HG02943 (cell line): ENCODE results near the gene COL8A1.
A peak's percentile ranks its signal among the peaks of the same experiment; 100 is the strongest.

ENCODE experiments used
- ATAC-seq: cut with Tn5 transposase; IDR thresholded peaks from one replicate; pipeline ENCODE4 v1.9.1; 2021; ENCODE audit warnings: mild to moderate bottlenecking, low read depth, moderate library complexity; ENCODE audit not compliant: unreplicated experiment

COL8A1 gene

DNA sequence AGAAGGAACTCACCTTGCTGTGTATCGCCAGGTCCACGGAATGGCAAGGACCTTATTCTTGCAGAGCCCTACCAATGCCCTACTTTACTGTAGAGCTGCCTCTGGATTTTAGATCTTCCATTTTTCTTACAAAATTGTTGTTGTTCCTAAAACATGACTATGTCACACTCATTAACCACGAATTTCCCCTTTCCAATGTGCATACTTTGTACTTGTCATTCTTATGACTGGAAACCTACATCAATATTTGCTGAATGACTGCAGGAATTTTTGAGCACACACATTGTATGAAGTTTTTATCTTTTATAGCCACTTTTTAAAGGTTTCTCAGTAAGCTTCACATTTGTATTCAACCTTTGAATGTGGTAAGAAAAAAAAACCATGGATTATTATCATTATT lies 143.4 kb downstream of the COL8A1 start:
- ATAC-seq, result no peak

DNA sequence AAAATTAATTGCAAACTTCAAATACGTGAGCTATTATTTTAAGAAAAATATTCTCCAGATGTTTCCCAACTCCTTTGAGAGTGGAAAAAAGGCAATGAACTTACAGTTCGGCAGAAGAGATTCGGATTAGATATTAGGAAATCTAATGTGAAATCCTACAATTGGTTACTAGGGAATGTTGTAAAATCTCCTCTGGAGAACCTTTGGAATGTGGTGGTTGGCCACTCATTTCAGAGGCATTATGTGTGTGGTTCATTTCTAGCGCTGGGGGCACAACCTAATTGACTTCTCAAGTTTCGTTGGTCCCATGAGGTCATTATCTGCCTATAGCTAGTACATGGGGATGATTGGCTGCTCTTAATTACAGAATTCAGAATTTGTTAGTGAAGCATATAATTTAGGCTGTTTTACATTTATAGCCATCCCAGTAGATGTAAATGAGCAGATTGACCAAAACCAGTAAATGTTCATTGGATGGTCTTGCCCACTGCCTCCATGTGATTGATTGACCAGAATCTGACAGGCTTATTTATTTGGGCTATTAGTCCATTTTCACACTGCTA lies 144.7 kb downstream of the COL8A1 start:
- no peak for ATAC-seq

DNA sequence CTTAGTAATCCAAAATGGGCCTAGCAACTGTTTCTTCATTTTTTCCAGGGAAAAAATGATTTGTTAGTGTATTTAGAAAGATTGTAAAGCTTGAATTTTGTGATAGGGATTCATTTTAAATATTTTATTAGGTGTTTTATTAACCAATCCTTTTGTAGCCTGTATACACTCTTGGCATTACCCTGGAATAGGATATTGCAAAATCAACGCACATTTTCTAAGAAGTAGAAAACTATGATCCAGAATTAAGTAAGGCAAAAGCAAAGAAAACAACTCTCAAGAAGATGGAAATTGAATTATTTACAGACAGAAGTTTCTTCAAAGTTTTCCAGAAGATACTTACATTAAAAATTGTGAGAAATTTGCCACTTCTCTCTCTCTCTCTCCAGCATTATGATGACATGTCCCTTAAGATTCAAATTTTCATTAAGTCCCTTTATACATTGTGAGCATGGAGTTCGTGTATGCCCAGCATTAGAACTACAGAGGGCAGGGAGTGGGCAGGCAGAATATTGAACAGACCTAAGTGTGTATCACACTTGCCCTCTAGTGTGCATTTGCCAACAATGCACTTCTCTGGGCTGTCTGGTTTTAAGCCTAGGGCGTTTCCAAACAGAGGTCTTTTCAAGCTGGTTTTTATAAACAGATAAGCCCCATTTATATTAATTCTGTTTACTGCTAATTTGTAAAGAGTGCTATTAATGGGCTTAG lies 150.8 kb downstream of the COL8A1 start:
- ATAC-seq, result peak; percentile 82

DNA sequence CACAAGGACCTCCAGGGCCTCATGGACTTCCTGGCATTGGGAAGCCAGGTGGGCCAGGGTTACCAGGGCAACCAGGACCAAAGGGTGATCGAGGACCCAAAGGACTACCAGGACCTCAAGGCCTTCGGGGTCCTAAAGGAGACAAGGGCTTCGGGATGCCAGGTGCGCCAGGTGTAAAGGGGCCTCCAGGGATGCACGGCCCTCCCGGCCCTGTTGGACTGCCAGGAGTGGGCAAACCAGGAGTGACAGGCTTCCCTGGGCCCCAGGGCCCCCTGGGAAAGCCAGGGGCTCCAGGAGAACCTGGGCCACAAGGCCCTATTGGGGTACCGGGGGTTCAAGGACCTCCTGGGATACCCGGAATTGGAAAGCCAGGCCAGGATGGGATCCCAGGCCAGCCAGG lies 156.1 kb downstream of the COL8A1 start:
- ATAC-seq, result no peak

DNA sequence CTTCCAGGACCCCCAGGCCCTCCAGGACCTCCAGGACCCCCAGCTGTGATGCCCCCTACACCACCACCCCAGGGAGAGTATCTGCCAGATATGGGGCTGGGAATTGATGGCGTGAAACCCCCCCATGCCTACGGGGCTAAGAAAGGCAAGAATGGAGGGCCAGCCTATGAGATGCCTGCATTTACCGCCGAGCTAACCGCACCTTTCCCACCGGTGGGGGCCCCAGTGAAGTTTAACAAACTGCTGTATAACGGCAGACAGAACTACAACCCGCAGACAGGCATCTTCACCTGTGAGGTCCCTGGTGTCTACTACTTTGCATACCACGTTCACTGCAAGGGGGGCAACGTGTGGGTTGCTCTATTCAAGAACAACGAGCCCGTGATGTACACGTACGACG lies 157.2 kb downstream of the COL8A1 start:
- ATAC-seq, result no peak

DNA sequence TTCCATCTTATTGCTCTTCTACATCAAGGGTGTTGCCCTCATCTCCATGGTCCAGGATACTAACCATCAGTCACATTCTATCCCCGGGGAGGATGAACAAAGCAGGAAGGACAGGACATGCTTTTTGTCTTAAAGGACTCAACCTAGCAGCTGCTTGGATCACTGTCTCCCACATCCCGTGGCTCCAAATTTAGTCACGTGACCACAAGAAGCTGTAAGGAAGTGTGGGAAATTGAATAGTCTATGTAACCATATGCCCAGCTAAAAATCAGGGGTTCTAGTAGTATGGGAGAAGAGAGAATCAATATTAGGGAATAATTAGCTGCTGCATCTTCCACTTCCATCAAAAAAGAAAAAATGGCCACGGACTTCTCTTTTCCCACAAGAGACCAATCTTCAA lies 161.0 kb downstream of the COL8A1 start:
- ATAC-seq, result no peak

DNA sequence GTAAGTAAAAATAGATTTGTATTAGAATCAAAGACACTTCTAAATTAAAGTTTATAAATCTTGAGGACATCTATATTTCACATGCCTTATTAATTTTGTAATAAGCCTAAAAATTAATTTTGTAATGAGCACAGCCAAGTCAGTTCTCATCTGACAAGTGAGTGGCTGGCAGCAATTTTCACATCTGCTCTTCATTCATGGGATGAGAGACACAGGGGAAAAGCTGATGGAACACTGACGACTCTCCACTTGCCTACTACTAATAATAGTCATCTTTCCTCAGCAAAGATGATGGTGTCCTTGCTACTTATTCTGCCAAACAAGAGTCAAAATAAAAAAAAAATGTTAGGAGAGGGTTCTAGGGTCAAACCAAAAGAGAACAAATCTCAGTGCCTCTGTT lies 164.9 kb downstream of the COL8A1 start:
- ATAC-seq, result no peak

DNA sequence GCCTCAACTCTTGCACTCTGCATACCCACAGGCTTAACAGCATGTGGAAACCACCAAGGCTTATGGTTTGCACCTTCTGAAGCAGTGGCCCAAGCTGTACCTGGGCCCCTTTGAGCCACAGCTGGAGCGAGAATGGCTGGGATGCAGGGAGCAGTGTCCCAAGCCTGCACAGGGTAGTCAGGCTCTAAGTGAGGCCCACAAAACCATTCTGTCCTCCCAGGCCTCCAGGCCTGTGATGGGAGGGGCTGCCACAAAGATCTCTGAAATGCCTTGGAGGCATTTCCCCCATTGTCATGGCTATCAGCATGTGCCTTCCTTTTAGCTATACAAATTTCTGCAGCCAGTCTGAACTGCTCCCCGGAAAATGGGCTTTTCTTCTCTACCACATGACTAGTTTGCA lies 166.8 kb downstream of the COL8A1 start:
- ATAC-seq, result no peak

DNA sequence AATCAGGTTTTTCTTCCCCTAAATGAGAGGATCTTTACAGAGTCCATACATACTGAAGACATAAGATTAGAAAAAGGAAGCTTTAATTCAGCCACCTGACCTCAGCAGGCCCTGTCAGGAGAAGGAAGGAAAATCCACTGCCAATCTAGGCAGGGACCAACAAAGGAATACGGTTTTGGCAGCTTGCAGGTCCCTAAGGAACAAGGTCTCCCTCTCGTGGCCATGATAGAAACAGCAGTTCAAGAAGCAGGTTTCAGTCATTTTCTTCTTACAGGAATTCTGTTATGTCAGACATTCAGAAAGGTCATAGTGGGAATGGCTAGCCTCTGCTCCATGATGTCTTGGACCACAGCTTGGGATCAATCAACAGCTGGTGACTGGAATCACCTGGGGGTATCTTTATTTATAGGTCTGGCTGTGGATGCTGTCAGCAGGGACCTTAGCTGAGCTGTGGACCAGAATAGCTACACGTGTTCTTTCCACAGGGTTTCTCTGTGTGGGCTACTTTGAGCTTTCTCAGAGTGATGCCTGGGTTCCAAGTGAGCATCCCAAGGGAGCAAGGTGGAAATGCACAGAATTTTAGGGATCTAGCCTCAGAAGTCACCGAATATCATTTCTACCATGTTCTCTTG lies 169.9 kb downstream of the COL8A1 start:
- ATAC-seq, result no peak

DNA sequence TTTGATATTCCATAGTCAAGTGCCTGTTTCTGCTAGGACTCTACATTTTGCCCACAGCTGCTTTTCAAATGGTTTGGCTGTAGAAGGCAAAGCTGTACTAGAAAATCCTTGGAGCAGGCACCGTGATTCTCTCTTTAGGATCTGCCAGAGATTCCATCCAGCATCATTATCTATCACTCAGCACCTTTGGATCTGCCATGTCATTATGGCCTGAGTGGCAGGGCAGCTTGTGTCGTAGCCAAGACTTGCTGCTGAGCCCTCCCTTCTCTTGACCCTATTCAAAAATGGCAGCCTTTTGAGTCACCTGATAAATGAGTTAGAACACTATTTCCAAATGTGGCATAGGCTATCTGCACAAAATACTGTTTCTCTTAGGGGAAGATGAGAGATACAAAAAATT lies 171.2 kb downstream of the COL8A1 start:
- ATAC-seq, result no peak

DNA sequence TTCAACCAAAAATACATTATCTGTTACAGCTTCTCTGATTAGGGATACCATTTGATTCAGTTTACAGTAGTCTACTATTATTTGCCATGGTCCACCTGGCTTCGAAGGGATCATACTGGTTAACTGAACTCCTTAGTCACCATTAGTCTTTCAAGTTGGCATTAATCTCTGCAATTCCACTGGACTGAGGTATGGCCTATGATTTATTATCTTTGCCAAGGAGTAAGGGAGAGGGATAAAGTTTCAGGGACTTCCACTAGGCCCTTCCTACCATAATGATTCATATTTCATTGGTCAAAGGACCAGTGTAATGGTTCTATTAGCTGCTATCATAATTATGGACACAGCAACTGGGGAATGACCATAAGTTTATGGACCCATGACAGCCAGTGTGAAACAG lies 172.0 kb downstream of the COL8A1 start:
- no peak for ATAC-seq

DNA sequence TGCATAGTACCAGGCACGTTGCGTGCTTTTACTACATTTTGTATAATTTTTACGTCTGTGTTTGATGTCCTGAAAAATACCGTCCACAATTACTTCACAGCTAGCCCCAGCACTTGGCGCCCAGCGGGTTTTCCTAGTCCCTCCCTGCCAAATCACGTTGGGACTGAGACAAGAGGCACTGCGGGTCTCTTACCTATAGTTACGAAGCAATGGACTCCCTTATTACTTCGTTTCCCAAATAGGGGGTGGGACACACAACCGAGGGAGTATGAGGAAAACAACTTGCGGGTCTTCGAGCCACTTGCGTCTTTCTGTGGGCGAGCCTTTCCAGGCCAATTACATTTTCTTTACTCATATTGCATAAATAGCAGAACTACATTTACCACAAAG lies 178.6 kb downstream of the COL8A1 start:
- ATAC-seq, result no peak

DNA sequence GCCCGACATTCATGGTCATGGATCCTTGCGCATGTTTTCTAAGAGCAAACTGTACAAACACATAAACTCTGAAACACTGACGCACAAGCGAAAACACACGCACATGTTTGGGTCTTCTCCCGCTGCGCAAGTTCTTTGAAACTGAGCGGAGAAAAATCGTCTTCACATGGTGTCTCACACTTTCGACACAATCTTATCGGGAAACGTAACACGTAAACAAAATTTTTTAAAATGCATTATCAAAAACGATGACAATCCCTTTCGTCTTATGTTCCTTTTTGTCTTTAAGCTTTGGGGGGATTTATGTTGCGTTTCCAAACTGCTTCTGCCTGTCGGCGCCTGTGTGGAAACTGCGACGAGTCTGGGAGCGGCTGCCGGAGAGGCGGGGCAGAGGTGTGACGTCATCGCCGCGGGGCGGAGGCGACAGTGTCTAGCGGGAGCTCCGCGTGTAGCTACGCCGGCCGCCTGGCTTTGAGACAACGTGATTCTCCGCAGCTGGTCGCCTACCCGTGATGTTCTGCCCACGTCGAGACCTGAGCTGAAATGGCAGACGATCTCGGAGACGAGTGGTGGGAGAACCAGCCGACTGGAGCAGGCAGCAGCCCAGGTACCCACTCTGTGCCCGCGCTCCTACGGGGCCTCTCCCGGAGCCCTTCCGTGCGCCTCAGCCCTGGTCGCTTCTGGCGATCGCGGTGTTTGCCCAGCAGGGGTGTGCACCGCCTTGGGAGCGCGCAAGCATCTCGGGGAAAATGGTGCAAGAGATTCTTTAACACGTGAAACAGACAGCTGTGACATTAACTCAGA lies 179.2 kb downstream of the COL8A1 start, which contains the start of gene CMSS1:
Gene CMSS1, plus strand, starts transcription at position 426 of the 804 bp plus-strand sequence.
- peak; percentile 97 for ATAC-seq

DNA sequence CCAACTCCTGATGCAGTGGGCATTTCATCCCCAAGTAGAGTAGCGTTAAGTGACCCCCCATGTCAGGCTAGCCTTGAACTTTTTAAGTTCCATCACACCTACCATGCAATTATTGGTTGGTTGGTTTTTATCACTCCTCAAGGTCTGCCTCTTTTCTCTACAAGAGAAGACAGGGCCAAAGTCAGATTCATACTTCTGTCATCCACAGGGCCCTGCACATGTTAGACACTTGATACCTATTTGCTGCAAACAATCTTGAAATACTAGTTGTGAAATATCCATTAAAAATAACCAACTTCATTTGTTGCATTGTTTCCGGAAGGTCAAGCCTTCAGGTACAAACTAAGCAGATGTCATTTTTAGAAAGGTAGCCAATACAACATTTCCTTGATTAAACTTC lies 180.4 kb downstream of the COL8A1 start:
- no peak for ATAC-seq

DNA sequence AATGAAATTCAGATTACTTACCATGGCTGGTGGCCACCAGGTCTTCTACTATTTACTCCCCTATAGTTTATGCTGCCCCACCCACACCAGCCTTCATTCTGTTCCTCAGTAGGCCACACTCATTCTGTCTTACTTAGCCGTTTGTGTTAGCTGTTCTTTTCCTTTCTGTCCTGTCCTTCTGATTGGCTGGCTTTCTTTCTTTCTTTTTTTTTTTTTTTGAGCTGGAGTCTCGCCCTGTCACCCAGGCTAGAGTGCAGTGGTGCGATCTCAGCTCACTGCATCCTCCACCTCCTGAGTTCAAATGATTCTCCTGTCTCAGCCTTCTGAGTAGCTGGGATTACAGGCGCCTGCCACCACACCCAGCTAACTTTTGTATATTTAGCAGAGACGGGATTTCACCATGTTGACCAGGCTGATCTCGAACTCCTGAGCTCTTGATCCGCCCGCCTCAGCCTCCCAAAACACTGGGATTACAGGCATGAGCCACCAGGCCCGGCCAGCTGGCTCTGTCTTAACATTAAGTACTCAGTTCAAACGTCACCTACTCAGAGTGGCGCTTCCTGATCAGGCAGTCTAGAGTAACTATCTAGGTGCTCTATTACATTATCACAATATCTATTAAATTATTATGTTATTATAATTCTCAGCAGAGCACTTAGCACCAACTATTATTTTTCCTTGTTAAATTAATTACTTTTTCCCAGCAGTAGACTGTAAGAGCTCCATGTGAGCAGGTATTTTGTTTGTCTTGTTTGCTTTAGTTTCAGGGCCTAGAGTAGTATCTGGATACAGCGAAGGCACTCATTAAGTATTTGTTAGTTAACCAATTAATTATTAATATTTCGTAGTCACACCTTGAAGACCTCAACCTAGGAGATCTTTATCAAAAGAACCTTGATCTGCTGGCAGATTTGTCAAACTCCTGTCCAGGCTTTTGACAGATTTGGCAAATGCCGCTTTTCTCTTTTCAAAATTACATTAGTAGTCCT lies 185.6 kb downstream of the COL8A1 start:
- no peak for ATAC-seq

DNA sequence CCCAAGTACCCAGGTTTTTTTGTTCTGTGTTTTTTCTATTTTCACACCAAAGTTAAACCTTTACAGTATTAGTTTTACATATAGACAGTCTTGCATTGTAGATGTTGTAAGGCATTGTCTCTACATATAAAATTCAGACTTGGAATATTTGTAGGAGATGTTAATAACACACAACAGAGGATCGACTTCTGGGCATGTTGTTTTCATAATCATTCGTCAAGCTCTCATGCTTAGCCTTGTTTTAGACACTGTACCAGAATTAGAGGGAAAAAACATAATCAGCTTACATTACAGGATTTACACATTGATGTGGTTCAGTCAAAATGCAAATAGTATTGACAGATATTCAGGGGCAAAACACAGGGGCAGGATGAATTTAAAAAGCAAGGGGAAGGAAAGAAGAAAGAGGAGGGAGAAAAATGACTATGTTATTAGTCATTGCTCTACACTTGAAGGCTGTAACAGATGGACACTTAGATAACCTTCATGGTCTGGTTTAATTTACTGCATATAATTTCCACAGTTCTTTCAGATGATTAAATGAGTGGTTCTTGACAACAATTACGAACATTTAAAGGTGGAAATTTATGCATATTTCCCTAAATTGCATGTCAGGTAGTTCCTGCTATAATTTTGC lies 186.7 kb downstream of the COL8A1 start:
- no peak for ATAC-seq

DNA sequence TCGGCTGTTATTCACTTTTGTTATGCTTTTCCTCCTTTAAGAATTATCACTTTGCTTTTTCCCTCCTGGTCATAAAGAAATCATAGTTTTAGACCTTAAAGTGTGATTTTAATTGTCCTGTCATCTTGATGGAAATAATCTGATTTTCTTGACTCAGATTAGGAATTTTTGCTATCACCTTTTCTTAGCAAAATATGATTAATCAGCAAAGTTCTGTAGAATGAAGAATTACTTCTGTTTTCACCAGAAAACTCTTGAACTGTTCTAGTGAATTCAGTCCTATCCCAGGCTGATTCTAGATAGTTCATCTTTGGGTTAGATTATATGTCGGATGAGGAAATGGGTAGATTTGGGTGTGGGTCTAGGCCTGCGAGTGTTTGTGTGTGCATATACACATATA lies 191.4 kb downstream of the COL8A1 start:
- no peak for ATAC-seq

DNA sequence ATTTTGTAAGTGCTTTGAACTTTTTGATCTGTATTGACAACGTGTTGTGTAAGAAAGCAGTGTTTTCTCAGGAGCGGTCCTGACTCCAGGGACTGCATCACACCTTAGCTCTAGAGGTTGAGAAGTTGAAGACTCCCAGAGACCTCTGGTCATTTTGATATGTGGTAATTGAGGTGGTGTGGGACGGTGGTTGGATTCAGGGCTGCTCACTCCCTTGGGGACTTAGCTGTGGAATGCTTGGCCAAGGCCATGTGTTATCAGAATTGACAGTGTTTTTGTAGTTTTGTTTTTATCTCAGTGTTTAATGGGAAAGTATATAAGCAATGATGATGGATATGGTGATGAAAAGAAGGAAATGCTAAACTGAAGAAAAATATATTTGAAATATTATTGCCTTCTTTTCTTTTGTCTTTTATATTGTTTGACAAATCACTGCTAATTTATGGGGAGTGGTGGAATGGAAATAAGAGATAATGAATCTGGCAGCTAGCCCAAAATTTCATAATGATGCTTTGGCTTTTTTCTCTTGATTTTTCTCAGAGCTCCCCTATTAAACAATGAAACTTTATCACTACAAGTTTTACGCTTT lies 195.3 kb downstream of the COL8A1 start:
- no peak for ATAC-seq

DNA sequence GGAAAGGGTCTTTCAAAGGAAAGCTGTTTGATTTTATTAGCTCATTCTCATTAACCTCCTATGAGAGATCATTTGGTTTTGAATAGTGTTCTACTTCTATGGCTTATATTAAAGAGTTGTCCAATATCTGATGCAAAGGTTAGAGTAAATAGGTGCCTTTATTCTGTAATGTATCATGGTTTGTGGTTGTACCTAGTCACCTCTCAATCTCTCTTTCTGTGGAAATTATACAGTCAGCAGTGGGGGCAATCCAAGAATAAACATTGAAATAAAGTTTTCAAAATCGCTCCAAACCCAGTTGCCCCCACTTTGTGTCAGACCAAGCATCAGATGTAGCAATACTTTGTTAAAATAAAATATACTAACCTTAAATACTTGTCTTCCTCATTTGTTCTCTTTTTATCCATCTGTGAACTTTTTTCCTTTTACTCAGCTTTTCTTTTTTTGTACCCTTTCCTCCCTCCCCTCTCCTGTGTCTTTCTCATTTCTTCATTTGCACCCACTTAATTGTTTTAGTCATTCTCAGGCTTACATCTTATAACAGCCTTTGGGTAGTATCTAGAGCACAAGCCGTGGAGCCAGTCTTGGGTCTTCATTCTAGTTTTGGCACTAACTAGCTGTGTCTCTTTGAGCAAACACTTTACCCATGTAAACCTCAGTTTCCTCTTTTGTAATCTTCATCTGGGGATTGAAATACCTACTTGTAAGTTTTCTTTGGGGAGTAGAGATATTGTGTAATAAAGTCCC lies 196.0 kb downstream of the COL8A1 start:
- ATAC-seq, result no peak
